WTC11 (cell line): ENCODE results near the gene SLF1. TPM values are rescaled to one million over a fixed set of nuclear protein-coding genes. Genes with fewer than 3 reads are reported as not detected.

Source experiments
- ATAC-seq: fragments of 200-7000 bp; cut with Tn5 transposase; 2 replicates; pipeline ENCODE4 v1.10.0; 2021; ENCODE audit warnings: mild to moderate bottlenecking, moderate library complexity
- CTCF ChIA-PET: fragments of 300-600 bp; sonication (Branson Sonifier 250); formaldehyde crosslinking; loops from one replicate; lab custom pipeline; 2021; ENCODE audit warnings: antibody characterized with exemption; lab: Charles Lee
- POLR2A ChIA-PET: fragments of 350-600 bp; sonication (Branson Sonifier 250); formaldehyde crosslinking; loops from one replicate; lab custom pipeline; 2021; ENCODE audit warnings: antibody characterized with exemption; lab: Charles Lee
- DNase-seq: peaks from one replicate; pipeline ENCODE4 v3.0.0; 2021; ENCODE audit warnings: low spot score
- H3K27ac Mint-ChIP-seq: 2 replicates; pipeline ENCODE4 v1.8.0; 2021; ENCODE audit warnings: mixed read lengths
- H3K27me3 Mint-ChIP-seq: 2 replicates; pipeline ENCODE4 v1.8.0; 2021; ENCODE audit warnings: low read depth, mild to moderate bottlenecking, moderate library complexity, mixed read lengths
- H3K36me3 Mint-ChIP-seq: 2 replicates; pipeline ENCODE4 v1.8.0; 2021; ENCODE audit warnings: mixed read lengths
- H3K4me1 Mint-ChIP-seq: 2 replicates; pipeline ENCODE4 v1.8.0; 2022; ENCODE audit warnings: mixed read lengths
- H3K4me3 Mint-ChIP-seq: 2 replicates; pipeline ENCODE4 v1.8.0; 2021; ENCODE audit warnings: mild to moderate bottlenecking, moderate library complexity, mixed read lengths
- H3K9me3 Mint-ChIP-seq: 2 replicates; pipeline ENCODE4 v1.8.0; 2021; ENCODE audit warnings: mixed read lengths
- ETV6 ChIP-seq: sonication (generic); formaldehyde crosslinking; IDR thresholded peaks from 2 replicates; pipeline ENCODE4 v1.8.1; 2022; ENCODE audit warnings: mild to moderate bottlenecking, missing genetic modification reagents
- GRHL2 ChIP-seq: fragments of 250-450 bp; sonication (Bioruptor Pico); IDR thresholded peaks from 2 replicates; pipeline ENCODE4 v1.8.0; 2022; ENCODE audit warnings: mild to moderate bottlenecking, moderate library complexity; ENCODE audit not compliant: insufficient replicate concordance, severe bottlenecking
- IRF1 ChIP-seq: sonication (generic); formaldehyde crosslinking; IDR thresholded peaks from 2 replicates; pipeline ENCODE4 v1.8.0; 2023; ENCODE audit warnings: missing genetic modification reagents
- IRF2 ChIP-seq: sonication (generic); formaldehyde crosslinking; IDR thresholded peaks from 2 replicates; pipeline ENCODE4 v1.8.0; 2022; ENCODE audit warnings: low read depth, missing genetic modification reagents, borderline replicate concordance
- JAZF1 ChIP-seq: fragments of 250-450 bp; sonication (Bioruptor Pico); IDR thresholded peaks from 2 replicates; pipeline ENCODE4 v1.9.0; 2021; ENCODE audit warnings: moderate library complexity, mild to moderate bottlenecking, inconsistent platforms
- KAT7 ChIP-seq: sonication (generic); formaldehyde crosslinking; IDR thresholded peaks from 2 replicates; pipeline ENCODE4 v1.8.1; 2023; ENCODE audit warnings: missing genetic modification reagents, mild to moderate bottlenecking, borderline replicate concordance
- MLX ChIP-seq: sonication (generic); formaldehyde crosslinking; IDR thresholded peaks from 2 replicates; pipeline ENCODE4 v1.8.1; 2023; ENCODE audit warnings: mild to moderate bottlenecking, missing genetic modification reagents, moderate library complexity
- MXD4 ChIP-seq: fragments of 250-450 bp; sonication (Bioruptor Pico); IDR thresholded peaks from 2 replicates; pipeline ENCODE4 v1.8.0; 2021; ENCODE audit warnings: mild to moderate bottlenecking, moderate library complexity, borderline replicate concordance
- NFE2L1 ChIP-seq: sonication (generic); formaldehyde crosslinking; IDR thresholded peaks from 2 replicates; pipeline ENCODE4 v1.8.1; 2023; ENCODE audit warnings: missing genetic modification reagents
- OVOL2 ChIP-seq: fragments of 250-450 bp; sonication (Bioruptor Pico); IDR thresholded peaks from 2 replicates; pipeline ENCODE4 v1.9.0; 2021; ENCODE audit warnings: mild to moderate bottlenecking, borderline replicate concordance
- SMAD4 ChIP-seq: sonication (generic); formaldehyde crosslinking; IDR thresholded peaks from 2 replicates; pipeline ENCODE4 v1.8.0; 2022; ENCODE audit warnings: mild to moderate bottlenecking, missing genetic modification reagents
- STAT6 ChIP-seq: sonication (generic); formaldehyde crosslinking; conservative IDR thresholded peaks from 2 replicates; pipeline ENCODE4 v1.8.1; 2023; ENCODE audit warnings: mild to moderate bottlenecking, low read depth, missing genetic modification reagents, moderate library complexity
- TEAD1 ChIP-seq: sonication (generic); formaldehyde crosslinking; IDR thresholded peaks from 2 replicates; pipeline ENCODE4 v1.8.0; 2022; ENCODE audit warnings: mild to moderate bottlenecking, missing genetic modification reagents
- TP53 ChIP-seq: sonication (generic); formaldehyde crosslinking; IDR thresholded peaks from 2 replicates; pipeline ENCODE4 v1.8.1; 2023; ENCODE audit warnings: mild to moderate bottlenecking, missing genetic modification reagents
- USF2 ChIP-seq: sonication (generic); formaldehyde crosslinking; IDR thresholded peaks from 2 replicates; pipeline ENCODE4 v1.8.1; 2023; ENCODE audit warnings: mild to moderate bottlenecking, missing genetic modification reagents, moderate library complexity
- ZNF121 ChIP-seq: sonication (generic); formaldehyde crosslinking; IDR thresholded peaks from 2 replicates; pipeline ENCODE4 v1.8.0; 2023; ENCODE audit warnings: missing genetic modification reagents
- ZNF263 ChIP-seq: sonication (generic); formaldehyde crosslinking; IDR thresholded peaks from 2 replicates; pipeline ENCODE4 v1.8.1; 2022; ENCODE audit warnings: low read depth, mild to moderate bottlenecking, moderate library complexity, missing genetic modification reagents
- ZNF423 ChIP-seq: fragments of 250-450 bp; sonication (Bioruptor Pico); IDR thresholded peaks from 2 replicates; pipeline ENCODE4 v2.1.2; 2022; ENCODE audit warnings: mild to moderate bottlenecking, moderate library complexity
- ZSCAN18 ChIP-seq: fragments of 250-450 bp; sonication (Bioruptor Pico); IDR thresholded peaks from 2 replicates; pipeline ENCODE4 v2.1.2; 2022; ENCODE audit warnings: mild to moderate bottlenecking, moderate library complexity
- total RNA-seq: library from RNA; stranded (reverse); gene quantifications from 3 replicates; pipeline ENCODE4 v1.2.3, GENCODE V29; 2021
- TF ChIP-seq, protein P1 (sequence below): sonication (generic); formaldehyde crosslinking; IDR thresholded peaks from 2 replicates; pipeline ENCODE4 v1.8.1; 2023; ENCODE audit warnings: mild to moderate bottlenecking, moderate library complexity, missing genetic modification reagents
- TF ChIP-seq, protein P2 (sequence below): sonication (generic); formaldehyde crosslinking; IDR thresholded peaks from 2 replicates; pipeline ENCODE4 v1.8.0; 2022; ENCODE audit warnings: mild to moderate bottlenecking, missing genetic modification reagents

The SLF1 gene
- total RNA-seq, 1 experiment from 2014 or later, result 15.7 TPM

- TF ChIP-seq IRF1 (CRISPR knock-in tag) (no peak), KAT7 (CRISPR knock-in tag) (no peak), MXD4 (CRISPR knock-in tag) (no peak)
- TF ChIP-seq, protein P1, sequence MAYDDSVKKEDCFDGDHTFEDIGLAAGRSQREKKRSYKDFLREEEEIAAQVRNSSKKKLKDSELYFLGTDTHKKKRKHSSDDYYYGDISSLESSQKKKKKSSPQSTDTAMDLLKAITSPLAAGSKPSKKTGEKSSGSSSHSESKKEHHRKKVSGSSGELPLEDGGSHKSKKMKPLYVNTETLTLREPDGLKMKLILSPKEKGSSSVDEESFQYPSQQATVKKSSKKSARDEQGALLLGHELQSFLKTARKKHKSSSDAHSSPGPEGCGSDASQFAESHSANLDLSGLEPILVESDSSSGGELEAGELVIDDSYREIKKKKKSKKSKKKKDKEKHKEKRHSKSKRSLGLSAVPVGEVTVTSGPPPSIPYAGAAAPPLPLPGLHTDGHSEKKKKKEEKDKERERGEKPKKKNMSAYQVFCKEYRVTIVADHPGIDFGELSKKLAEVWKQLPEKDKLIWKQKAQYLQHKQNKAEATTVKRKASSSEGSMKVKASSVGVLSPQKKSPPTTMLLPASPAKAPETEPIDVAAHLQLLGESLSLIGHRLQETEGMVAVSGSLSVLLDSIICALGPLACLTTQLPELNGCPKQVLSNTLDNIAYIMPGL, result no peak
- Mint-ChIP-seq H3K27ac (no peak overlapping the region), H3K4me3 (no peak overlapping the region), H3K27me3 (no peaks in the 10 kb centered on the region), H3K9me3 (no peaks in the 10 kb centered on the region), H3K36me3 (peaks cover 3% of the 10 kb centered on the region; the same call in 1 of the 2 replicates), H3K4me1 (peaks cover 11% of the 10 kb centered on the region)
- DNase-seq, result no peak
- ChIA-PET CTCF (no interaction called here), POLR2A (no interaction called here)
- ATAC-seq, result no peak
Measured at GRCh38 chr5:94623877-94624276, 5.4 kb downstream of the SLF1 start.

- Mint-ChIP-seq H3K4me3 (no peak overlapping the region), H3K4me1 (no peaks in the 10 kb centered on the region), H3K27ac (no peak overlapping the region), H3K9me3 (no peaks in the 10 kb centered on the region), H3K27me3 (no peaks in the 10 kb centered on the region), H3K36me3 (peaks cover 24% of the 10 kb centered on the region)
- DNase-seq (no peak), ATAC-seq (no peak)
- CTCF ChIA-PET, result interaction anchor here (1.1 kb wide), 1 partner anchor 65 kb away, joined by 3 read pairs; no protein-coding TSS in a partner anchor
- TF ChIP-seq ZNF423 (CRISPR knock-in tag) (no peak), SMAD4 (CRISPR knock-in tag) (no peak), TEAD1 (CRISPR knock-in tag) (no peak), JAZF1 (no peak), ZNF121 (CRISPR knock-in tag) (no peak), NFE2L1 (no peak), TP53 (CRISPR knock-in tag) (no peak), MLX (no peak), ETV6 (no peak)
- TF ChIP-seq, protein P1, result no peak
- TF ChIP-seq, protein P2, sequence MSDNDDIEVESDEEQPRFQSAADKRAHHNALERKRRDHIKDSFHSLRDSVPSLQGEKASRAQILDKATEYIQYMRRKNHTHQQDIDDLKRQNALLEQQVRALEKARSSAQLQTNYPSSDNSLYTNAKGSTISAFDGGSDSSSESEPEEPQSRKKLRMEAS (CRISPR knock-in tag), result no peak
- TF ChIP-seq, all 79 proteins: peak for 0
- POLR2A ChIA-PET, result no interaction called here
Measured at GRCh38 chr5:94627191-94627590, 8.7 kb downstream of the SLF1 start.

GRCh38 chr5:94632024-94632423, 13.6 kb downstream of the SLF1 start:
- Mint-ChIP-seq H3K36me3 (peaks cover 29% of the 10 kb centered on the region), H3K9me3 (no peaks in the 10 kb centered on the region), H3K4me3 (no peak overlapping the region), H3K4me1 (0 out of 2 replicates have a peak, but pooled peaks cover 1% of the 10 kb centered on the region), H3K27me3 (no peaks in the 10 kb centered on the region), H3K27ac (no peak overlapping the region)
- DNase-seq (no peak), ATAC-seq (no peak)
- ChIA-PET POLR2A (no interaction called here), CTCF (no interaction called here)
- TF ChIP-seq STAT6 (no peak), GRHL2 (CRISPR knock-in tag) (no peak), OVOL2 (CRISPR knock-in tag) (no peak), ZSCAN18 (CRISPR knock-in tag) (no peak), ETV6 (no peak), USF2 (CRISPR knock-in tag) (no peak), ZNF263 (CRISPR knock-in tag) (no peak), IRF2 (no peak)
